HEK293T (cell line): Measurements from ENCODE around the gene CACNB1.

ENCODE experiments used
- CTCF ChIA-PET: fragments of 350-600 bp; formaldehyde crosslinking; extraction: SDS; loops from one replicate; lab custom pipeline; 2021; ENCODE audit warnings: antibody characterized with exemption, inconsistent platforms; lab: Yijun Ruan, JAX
- POLR2A ChIA-PET: fragments of 350-600 bp; formaldehyde crosslinking; extraction: SDS; loops from one replicate; lab custom pipeline; 2020; ENCODE audit warnings: antibody characterized with exemption, inconsistent platforms; lab: Yijun Ruan, JAX
- DNase-seq: peaks from one replicate; pipeline ENCODE4 v3.0.0; 2012; ENCODE audit warnings: mixed read lengths; ENCODE audit errors: extremely low spot score
- ARNT ChIP-seq: fragments of 450-650 bp; IDR thresholded peaks from 2 replicates; pipeline ENCODE4 v1.6.1; 2017; ENCODE audit warnings: mild to moderate bottlenecking
- BHLHE40 ChIP-seq: fragments of 450-650 bp; IDR thresholded peaks from 2 replicates; pipeline ENCODE4 v1.6.1; 2016; ENCODE audit warnings: mild to moderate bottlenecking, moderate library complexity, borderline replicate concordance
- CTBP1 ChIP-seq: fragments of 450-650 bp; IDR thresholded peaks from 2 replicates; pipeline ENCODE4 v1.6.1; 2016; ENCODE audit warnings: borderline replicate concordance
- ELF4 ChIP-seq: fragments of 450-650 bp; IDR thresholded peaks from 2 replicates; pipeline ENCODE4 v1.6.1; 2017; ENCODE audit warnings: antibody characterized with exemption
- FOXA1 ChIP-seq: fragments of 450-650 bp; IDR thresholded peaks from 2 replicates; pipeline ENCODE4 v1.6.1; 2016; ENCODE audit warnings: mild to moderate bottlenecking
- FOXK2 ChIP-seq: fragments of 450-650 bp; IDR thresholded peaks from 2 replicates; pipeline ENCODE4 v1.6.1; 2016; ENCODE audit warnings: mild to moderate bottlenecking
- FOXM1 ChIP-seq: fragments of 450-650 bp; IDR thresholded peaks from 2 replicates; pipeline ENCODE4 v1.6.1; 2017; ENCODE audit warnings: mild to moderate bottlenecking, borderline replicate concordance
- HDGF ChIP-seq: fragments of 450-650 bp; IDR thresholded peaks from 2 replicates; pipeline ENCODE4 v1.6.1; 2017; ENCODE audit warnings: antibody characterized with exemption, borderline replicate concordance
- L3MBTL2 ChIP-seq: fragments of 450-650 bp; conservative IDR thresholded peaks from 2 replicates; pipeline ENCODE4 v1.6.1; 2016; ENCODE audit warnings: mild to moderate bottlenecking
- LEF1 ChIP-seq: fragments of 450-650 bp; IDR thresholded peaks from 2 replicates; pipeline ENCODE4 v1.6.1; 2017; ENCODE audit warnings: mild to moderate bottlenecking, borderline replicate concordance
- NFRKB ChIP-seq: fragments of 450-650 bp; IDR thresholded peaks from 2 replicates; pipeline ENCODE4 v1.6.1; 2016; ENCODE audit warnings: mild to moderate bottlenecking, moderate library complexity
- PKNOX1 ChIP-seq: fragments of 450-650 bp; IDR thresholded peaks from 2 replicates; pipeline ENCODE4 v1.6.1; 2016
- SP1 ChIP-seq: fragments of 450-650 bp; IDR thresholded peaks from 2 replicates; pipeline ENCODE4 v1.6.1; 2017
- SUZ12 ChIP-seq: fragments of 450-650 bp; IDR thresholded peaks from 2 replicates; pipeline ENCODE4 v1.6.1; 2016; ENCODE audit warnings: mild to moderate bottlenecking
- TARDBP ChIP-seq: fragments of 450-650 bp; IDR thresholded peaks from 2 replicates; pipeline ENCODE4 v1.6.1; 2016
- ZNF384 ChIP-seq: fragments of 450-650 bp; IDR thresholded peaks from 2 replicates; pipeline ENCODE4 v1.6.1; 2016

The CACNB1 gene

GRCh38 chr17:39193346-39193745, 4.1 kb downstream of the CACNB1 start:
- CTCF ChIA-PET: interaction anchor here (0.6 kb wide), 1 partner anchor 22 kb away, joined by 3 read pairs; no protein-coding TSS in a partner anchor
- TF ChIP-seq SP1 (no peak), NFRKB (no peak), CTBP1 (no peak), ARNT (no peak), FOXA1 (no peak), ZNF384 (no peak), SUZ12 (no peak), L3MBTL2 (no peak), FOXM1 (no peak), PKNOX1 (no peak), BHLHE40 (no peak), ELF4 (no peak), TARDBP (no peak), FOXK2 (no peak)
- DNase-seq: no peak
- POLR2A ChIA-PET: no interaction called here

- POLR2A ChIA-PET: no interaction called here
- CTCF ChIA-PET: interaction anchor here (0.6 kb wide), 1 partner anchor 21 kb away, joined by 3 read pairs; no protein-coding TSS in a partner anchor
- DNase-seq: no peak
- no peak for TF ChIP-seq NFRKB
Measured at GRCh38 chr17:39192901-39193300, 4.6 kb downstream of the CACNB1 start.

- POLR2A ChIA-PET: interaction anchor here (2.5 kb wide), 1 partner anchor 8 kb away, joined by 14 read pairs; the partner anchor contains the start of gene RPL19
Measured at GRCh38 chr17:39191750-39192510, 5.5 kb downstream of the CACNB1 start.

GRCh38 chr17:39187152-39187830, 10.2 kb downstream of the CACNB1 start:
- ChIA-PET POLR2A (no interaction called here), CTCF (interaction anchor here (1.2 kb wide), 1 partner anchor 12 kb away, joined by 3 read pairs; no protein-coding TSS in a partner anchor)
- DNase-seq: no peak
- no peak for TF ChIP-seq FOXA1
- TF ChIP-seq ARNT: no peak
- TF ChIP-seq TARDBP: no peak
- TF ChIP-seq ELF4: no peak
- TF ChIP-seq FOXK2: no peak
- no peak for TF ChIP-seq SP1
- TF ChIP-seq L3MBTL2: no peak
- no peak for TF ChIP-seq CTBP1
- TF ChIP-seq HDGF: no peak
- no peak for TF ChIP-seq NFRKB
- no peak for TF ChIP-seq LEF1

More at GRCh38 chr17:39191750-39192510, 5.5 kb downstream of the CACNB1 start:
- DNase-seq: no peak
- CTCF ChIA-PET: interaction anchor here (2.4 kb wide), 1 partner anchor 17 kb away, joined by 7 read pairs; no protein-coding TSS in a partner anchor
- TF ChIP-seq CTBP1 (no peak), FOXK2 (no peak), PKNOX1 (no peak), BHLHE40 (no peak), ARNT (no peak), FOXM1 (no peak), HDGF (no peak), ELF4 (no peak), ZNF384 (no peak), LEF1 (no peak), L3MBTL2 (no peak), SUZ12 (no peak), TARDBP (no peak), FOXA1 (no peak), SP1 (no peak), NFRKB (no peak)

GRCh38 chr17:39186481-39187002, 10.9 kb downstream of the CACNB1 start:
- no peak for DNase-seq
- ChIA-PET CTCF (interaction anchor here (1.2 kb wide), 1 partner anchor 12 kb away, joined by 3 read pairs; no protein-coding TSS in a partner anchor), POLR2A (interaction anchor here (1.0 kb wide), 1 partner anchor 13 kb away, joined by 8 read pairs; the partner anchor contains the start of gene RPL19)
- TF ChIP-seq ARNT (no peak), NFRKB (no peak), FOXM1 (no peak), SP1 (no peak), ELF4 (no peak), SUZ12 (no peak), CTBP1 (no peak), FOXA1 (no peak), FOXK2 (no peak), TARDBP (no peak)

- TF ChIP-seq PKNOX1 (no peak), L3MBTL2 (no peak), SUZ12 (no peak), TARDBP (no peak)
- ChIA-PET POLR2A (interaction anchor here (0.7 to 1.7 kb wide), 3 partner anchors 10 to 16 kb away, joined by 3 to 7 read pairs (median 4); partner anchors contain the start of gene RPL19), CTCF (interaction anchor here (0.9 to 1.6 kb wide), 3 partner anchors 9 to 200 kb away, joined by 4 to 10 read pairs (median 5); no protein-coding TSS in a partner anchor)
- no peak for DNase-seq
Measured at GRCh38 chr17:39183720-39184119, 13.7 kb downstream of the CACNB1 start.
